Stimulated activated CD4-positive, alpha-beta T cell treated with anti-CD3 and anti-CD28 coated beads, Interleukin-12 subunit alpha, Interleukin-12 subunit beta, amount 100 ng/mL, for 48 hours (primary cell): ENCODE results near the gene LIMS1.

Experiments used
- DNase-seq, 3 donors: peaks; one replicate each; pipeline ENCODE4 v3.0.0-alpha.2; 2020; ENCODE audit warnings: low read depth in 2 of 3, low spot score in 1 of 3

LIMS1 gene

GRCh38 chr2:108613261-108614042 lies 79.2 kb downstream of the LIMS1 start:
- no peak for DNase-seq

GRCh38 chr2:108614043-108614545 lies 79.8 kb downstream of the LIMS1 start:
- no peak for DNase-seq

- DNase-seq = no peak
These were observed 80.4 kb downstream of the LIMS1 start for GRCh38 chr2:108614659-108615058.

GRCh38 chr2:108615480-108616090 lies 81.3 kb downstream of the LIMS1 start:
- no peak for DNase-seq

GRCh38 chr2:108616318-108616717 lies 82.0 kb downstream of the LIMS1 start:
- DNase-seq = no peak

- DNase-seq = no peak
These were observed 82.5 kb downstream of the LIMS1 start for GRCh38 chr2:108616751-108617161.

- no peak for DNase-seq
These were observed 83.3 kb downstream of the LIMS1 start for GRCh38 chr2:108617617-108618016.

- no peak for DNase-seq
These were observed 85.8 kb downstream of the LIMS1 start for GRCh38 chr2:108619925-108620620.

GRCh38 chr2:108620656-108621055 lies 86.4 kb downstream of the LIMS1 start:
- no peak for DNase-seq

- peak; percentile 50 to 72 (median 52) for DNase-seq
These were observed 86.9 kb downstream of the LIMS1 start for GRCh38 chr2:108621087-108621559.

- DNase-seq = no peak
These were observed 87.7 kb downstream of the LIMS1 start for GRCh38 chr2:108621687-108622681.

- DNase-seq = no peak
These were observed 89.3 kb downstream of the LIMS1 start for GRCh38 chr2:108623616-108624015.

- DNase-seq = no peak
These were observed 91.0 kb downstream of the LIMS1 start for GRCh38 chr2:108625186-108625827.

- no peak for DNase-seq
These were observed 91.5 kb downstream of the LIMS1 start for GRCh38 chr2:108625828-108626195.

- no peak for DNase-seq
These were observed 92.7 kb downstream of the LIMS1 start for GRCh38 chr2:108626995-108627394.

GRCh38 chr2:108627911-108628567 lies 93.8 kb downstream of the LIMS1 start:
- DNase-seq = no peak

- no peak for DNase-seq
These were observed 94.7 kb downstream of the LIMS1 start for GRCh38 chr2:108628936-108629335.

- no peak for DNase-seq
These were observed 95.1 kb downstream of the LIMS1 start for GRCh38 chr2:108629417-108629816.

GRCh38 chr2:108630567-108631405 lies 96.5 kb downstream of the LIMS1 start:
- no peak for DNase-seq
